AG09319 (cell line): Measurements from ENCODE around the gene LRRC15.

ENCODE experiments used
- DNase-seq: peaks from one replicate; pipeline ENCODE4 v3.0.0-alpha.2; 2010; ENCODE audit warnings: low read depth; ENCODE audit errors: extremely low read depth
- TF ChIP-seq, protein P1 (sequence below): IDR thresholded peaks from 2 replicates; pipeline ENCODE4 v1.5.1; 2011; ENCODE audit warnings: low read depth, mild to moderate bottlenecking, inconsistent platforms, low read length, moderate library complexity

LRRC15 gene

DNA sequence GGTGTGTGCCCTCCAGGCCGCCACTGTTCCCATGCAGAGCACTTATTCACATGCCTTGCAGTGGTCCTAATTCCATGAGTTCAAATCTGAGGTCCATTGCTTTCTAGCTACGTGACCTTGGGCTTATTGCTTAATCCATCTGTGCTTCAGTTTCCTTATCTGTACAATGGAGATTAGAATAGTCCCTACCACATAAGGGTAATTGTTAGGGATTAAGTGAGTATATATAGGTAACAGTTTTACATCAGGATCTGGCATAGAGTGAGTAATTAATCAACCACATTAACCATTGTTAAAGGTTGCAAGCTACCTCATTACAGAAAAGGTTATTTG lies 26.0 kb downstream of the LRRC15 start:
- TF ChIP-seq, protein P1, sequence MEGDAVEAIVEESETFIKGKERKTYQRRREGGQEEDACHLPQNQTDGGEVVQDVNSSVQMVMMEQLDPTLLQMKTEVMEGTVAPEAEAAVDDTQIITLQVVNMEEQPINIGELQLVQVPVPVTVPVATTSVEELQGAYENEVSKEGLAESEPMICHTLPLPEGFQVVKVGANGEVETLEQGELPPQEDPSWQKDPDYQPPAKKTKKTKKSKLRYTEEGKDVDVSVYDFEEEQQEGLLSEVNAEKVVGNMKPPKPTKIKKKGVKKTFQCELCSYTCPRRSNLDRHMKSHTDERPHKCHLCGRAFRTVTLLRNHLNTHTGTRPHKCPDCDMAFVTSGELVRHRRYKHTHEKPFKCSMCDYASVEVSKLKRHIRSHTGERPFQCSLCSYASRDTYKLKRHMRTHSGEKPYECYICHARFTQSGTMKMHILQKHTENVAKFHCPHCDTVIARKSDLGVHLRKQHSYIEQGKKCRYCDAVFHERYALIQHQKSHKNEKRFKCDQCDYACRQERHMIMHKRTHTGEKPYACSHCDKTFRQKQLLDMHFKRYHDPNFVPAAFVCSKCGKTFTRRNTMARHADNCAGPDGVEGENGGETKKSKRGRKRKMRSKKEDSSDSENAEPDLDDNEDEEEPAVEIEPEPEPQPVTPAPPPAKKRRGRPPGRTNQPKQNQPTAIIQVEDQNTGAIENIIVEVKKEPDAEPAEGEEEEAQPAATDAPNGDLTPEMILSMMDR: no peak
- DNase-seq: no peak

DNA sequence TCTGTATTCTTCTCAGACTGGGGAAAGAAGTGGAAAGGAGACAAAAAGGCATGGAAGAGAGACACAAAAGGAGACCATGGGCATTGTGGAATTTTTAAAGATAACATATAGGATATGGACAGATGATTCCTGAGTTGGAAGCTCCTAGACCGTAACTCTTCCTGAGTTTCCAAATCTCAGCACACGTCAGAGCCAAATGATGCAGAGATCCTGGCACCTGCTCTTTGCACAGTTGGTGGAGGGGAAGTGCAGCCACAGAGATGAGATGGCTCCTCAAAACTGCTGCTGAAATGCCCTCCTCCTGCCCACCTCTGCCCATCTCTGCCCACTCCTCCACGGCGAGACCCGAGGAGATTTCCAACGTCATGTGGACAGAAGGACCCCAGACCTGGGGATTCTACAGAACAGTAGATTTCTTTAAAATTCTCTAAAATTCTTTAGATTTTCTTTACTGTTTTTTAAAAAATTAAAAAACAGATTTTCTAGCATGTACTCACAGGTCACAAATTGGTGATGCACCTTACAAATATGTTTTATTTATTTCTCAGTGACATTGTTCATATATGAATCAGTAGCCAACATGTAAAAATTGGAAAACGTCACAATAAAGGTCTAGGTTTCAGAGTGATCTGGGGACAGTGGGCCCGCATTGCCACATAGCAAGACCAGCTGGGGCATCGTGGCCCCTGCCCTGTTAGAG lies 26.5 kb downstream of the LRRC15 start:
- TF ChIP-seq, protein P1: no peak
- DNase-seq: no peak

DNA sequence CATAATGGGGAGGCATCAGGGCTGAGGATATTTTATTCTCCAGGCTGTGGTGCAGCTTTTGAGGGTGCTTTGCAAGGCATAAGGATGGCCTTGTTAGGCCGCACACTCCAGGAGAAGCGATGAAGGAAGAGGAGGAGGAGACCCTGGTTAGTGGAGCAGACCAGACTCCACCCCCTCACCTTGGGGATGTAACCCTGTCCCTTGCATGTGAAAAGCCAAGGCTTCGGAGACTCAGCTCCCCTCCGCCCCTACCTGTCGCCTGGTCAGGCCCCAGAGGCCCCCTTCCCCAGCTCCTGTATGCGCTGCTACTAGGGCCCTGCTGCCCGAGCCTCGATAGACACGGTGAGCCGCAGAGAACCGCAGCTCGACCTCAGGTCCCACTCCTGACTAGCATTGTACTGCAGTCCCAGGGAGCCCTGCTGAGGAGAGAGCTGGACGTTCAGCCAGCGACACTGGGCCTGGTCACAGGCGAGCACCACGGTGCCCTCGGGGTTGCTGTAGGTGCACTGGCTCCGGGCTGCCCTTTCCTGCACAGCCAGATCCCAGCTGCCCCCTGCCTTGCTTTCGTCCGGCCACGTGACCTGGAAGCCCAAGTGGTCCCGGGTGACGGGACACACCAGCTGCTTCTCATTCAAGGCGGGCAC lies 28.7 kb downstream of the LRRC15 start:
- TF ChIP-seq, protein P1: no peak
- no peak for DNase-seq

DNA sequence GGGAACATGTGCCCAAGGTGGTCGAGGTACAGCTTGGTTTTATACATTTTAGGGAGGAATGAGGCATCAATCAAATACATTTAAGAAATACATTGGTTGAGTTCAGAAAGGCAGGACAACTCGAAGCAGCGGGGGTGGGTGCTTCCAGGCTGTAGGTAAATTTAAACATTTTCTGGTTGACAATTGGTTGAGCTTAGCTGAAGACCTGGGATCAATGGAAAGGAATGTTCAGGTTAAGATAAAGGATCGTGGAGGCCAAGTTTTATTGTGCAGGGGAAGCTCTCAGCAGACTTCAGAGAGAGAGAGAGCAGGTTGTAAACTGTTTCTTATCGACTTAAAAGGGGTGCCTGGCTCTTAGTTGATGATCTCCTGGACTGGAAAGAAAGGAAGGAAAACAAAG lies 29.7 kb downstream of the LRRC15 start:
- TF ChIP-seq, protein P1: no peak
- no peak for DNase-seq

DNA sequence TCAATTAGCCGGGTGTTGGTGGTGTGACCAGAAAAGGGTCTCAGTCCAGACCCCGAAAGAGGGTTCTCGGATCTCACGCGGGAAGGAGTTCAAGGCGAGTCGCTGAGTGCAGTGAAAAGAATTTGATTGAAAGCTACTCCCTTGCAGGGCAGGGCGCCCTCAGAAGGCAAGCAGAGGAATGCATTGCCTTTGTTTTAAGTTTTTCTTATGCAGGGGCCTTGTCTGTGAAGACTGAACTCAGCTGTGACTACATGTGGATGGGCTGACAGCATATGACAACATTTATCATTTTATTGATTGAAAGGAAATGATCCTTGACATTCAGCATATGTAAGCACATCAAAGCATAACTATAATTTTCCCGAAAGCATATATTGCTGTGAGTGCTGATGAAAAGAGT lies 30.2 kb downstream of the LRRC15 start:
- TF ChIP-seq, protein P1: no peak
- no peak for DNase-seq

DNA sequence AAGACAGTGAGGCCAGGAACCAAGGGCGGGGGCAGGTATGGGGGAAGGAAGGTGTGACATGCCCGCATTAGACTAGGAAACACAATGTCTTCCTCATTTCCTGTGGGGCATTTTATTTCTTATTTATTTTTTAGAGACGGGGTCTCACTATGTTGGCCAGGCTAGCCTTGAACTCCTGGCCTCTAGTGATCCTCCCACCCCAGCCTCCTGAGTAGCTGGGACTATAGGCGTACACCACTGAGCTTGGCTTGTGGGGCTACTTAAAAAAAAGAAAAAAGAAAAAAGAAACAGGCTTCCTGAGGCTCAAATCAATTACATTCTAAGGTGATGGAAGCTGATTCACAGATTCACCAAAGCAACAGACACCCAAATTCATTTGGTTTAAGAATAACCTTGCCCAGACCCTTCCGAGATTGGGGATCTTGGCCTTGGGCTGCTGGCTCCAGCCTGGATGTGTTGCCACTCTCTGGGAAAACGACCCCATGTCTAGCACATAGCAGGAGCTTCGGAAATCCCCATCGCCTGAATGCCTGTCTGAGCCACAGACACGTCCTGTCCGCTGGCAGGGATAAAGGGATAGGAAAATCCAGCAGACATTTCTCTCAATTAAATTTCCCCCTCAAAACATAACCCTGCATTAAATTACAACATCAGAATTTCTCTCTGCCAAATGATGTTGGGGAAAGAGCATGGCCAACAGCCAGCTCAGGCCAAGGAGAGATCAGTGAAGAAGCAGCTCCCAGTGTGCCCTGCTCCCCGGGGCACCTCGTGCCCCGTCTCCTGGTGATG lies 31.4 kb downstream of the LRRC15 start:
- TF ChIP-seq, protein P1: no peak
- DNase-seq: no peak
